ENCODE measurements around the gene STARD10.
A peak's percentile ranks its signal among the peaks of the same experiment; 100 is the strongest.

STARD10 gene, protein sequence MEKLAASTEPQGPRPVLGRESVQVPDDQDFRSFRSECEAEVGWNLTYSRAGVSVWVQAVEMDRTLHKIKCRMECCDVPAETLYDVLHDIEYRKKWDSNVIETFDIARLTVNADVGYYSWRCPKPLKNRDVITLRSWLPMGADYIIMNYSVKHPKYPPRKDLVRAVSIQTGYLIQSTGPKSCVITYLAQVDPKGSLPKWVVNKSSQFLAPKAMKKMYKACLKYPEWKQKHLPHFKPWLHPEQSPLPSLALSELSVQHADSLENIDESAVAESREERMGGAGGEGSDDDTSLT

DNA sequence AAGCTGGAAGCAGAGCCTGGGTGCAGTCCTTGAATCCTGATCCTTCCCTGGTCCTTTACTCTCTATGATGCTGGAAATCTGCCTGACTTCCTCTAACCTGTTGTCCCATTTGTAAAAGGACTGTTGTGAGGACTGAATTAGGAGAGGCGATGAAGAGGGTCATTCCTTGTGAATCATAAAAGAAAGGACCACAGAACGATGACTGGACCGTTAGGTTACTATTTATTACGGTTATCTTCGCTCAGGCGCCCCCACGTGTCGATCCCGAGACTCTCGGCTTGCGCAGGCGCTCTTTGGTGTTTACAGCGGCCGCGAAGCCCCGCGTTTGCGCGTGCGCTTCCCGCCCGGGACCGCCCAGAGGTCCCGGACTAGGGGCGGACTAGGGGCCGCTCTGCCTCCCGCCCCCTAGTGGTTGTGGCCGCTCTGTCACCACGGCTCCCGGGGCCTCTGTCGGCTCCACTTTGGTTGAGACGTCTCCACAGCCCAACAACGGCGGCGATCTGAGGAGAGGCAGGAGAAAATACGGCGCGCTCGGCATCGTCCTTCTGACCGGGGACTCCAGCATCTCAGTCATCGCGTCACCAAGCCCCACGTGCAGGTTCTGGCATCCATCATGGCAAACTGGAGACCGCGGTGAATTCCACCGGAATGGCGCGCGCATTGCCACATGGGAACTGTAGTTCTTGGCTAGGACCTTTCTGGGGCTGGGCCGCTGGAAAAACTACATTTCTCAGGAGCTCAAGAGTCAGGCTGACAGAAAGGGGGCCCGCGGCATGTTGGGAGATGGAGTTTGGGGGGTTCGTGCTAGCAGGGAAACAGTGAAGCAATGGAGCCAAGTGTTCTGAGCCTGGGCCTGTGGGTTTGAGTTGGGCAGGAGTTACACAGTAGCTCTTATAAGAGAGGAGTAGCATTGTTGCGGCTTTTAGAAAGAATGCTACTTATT lies at the start of gene STARD10:
TSS of gene STARD10 (minus strand) at position 623 of the 943 bp plus-strand sequence. CDS start 12,866 bp downstream, outside the sequence.
- H3K27me3 ChIP-seq (ENCODE audit: control insufficient read depth in 1 of 2, insufficient read depth in 2 of 2, low read length in 2 of 2), result no peaks in the 10 kb centered on the region
- no peaks in the 10 kb centered on the region for H3K9me3 ChIP-seq (ENCODE audit: low read length)
- no peaks in the 10 kb centered on the region for H3K36me3 ChIP-seq (ENCODE audit: insufficient read depth, low read length)
- peaks cover 12% of the 10 kb centered on the region for H3K4me1 ChIP-seq (ENCODE audit: insufficient read depth, low read length)
- H3K4me3 ChIP-seq (ENCODE audit: low read depth in 1 of 2, low read length in 2 of 2), result peak within 1 kb of the TSS; percentile 2 to 79
- H3K9ac ChIP-seq (ENCODE audit: low read length), result peak within 1 kb of the TSS; percentile 4
- H3K27ac ChIP-seq (ENCODE audit: low read depth, low read length), result peak within 1 kb of the TSS; percentile 48

- Histone ChIP-seq H3K4me3 (ENCODE audit: low read depth in 1 of 2, low read length in 2 of 2) (no peak overlapping the region), H3K9ac (ENCODE audit: low read length) (no peak overlapping the region), H3K27ac (ENCODE audit: low read depth, low read length) (no peak overlapping the region), H3K9me3 (ENCODE audit: low read length) (no peaks in the 10 kb centered on the region), H3K36me3 (ENCODE audit: insufficient read depth, low read length) (peaks cover 46% of the 10 kb centered on the region), H3K27me3 (ENCODE audit: control insufficient read depth in 1 of 2, insufficient read depth in 2 of 2, low read length in 2 of 2) (no peaks in the 10 kb centered on the region), H3K4me1 (ENCODE audit: insufficient read depth, low read length) (no peaks in the 10 kb centered on the region)
Measured at GRCh38 chr11:72842653-72843330, 48.9 kb upstream of the STARD10 start.

DNA sequence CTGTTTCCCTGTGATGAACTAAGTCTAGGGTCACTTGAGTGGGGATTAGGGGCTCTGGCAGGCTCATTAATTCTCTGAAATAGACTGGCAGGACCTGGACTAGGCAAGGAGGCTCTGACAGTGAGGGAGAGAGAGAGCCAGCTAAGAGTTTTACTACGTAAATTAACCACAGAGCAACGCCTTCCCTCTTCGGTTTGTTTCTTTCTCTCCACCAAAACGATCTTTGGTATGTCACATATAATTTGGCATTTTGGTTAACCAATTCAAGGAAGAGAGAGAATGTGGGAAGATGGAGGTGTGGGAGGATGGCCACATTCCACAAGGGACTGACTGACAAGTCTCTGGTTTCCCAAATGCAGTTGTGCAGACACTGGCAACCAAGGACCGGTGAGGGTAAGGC lies 48.3 kb upstream of the STARD10 start:
- Histone ChIP-seq H3K9me3 (ENCODE audit: low read length) (no peaks in the 10 kb centered on the region), H3K4me1 (ENCODE audit: insufficient read depth, low read length) (no peaks in the 10 kb centered on the region), H3K9ac (ENCODE audit: low read length) (no peak overlapping the region), H3K27ac (ENCODE audit: low read depth, low read length) (peak overlapping the region; percentile 37), H3K36me3 (ENCODE audit: insufficient read depth, low read length) (peaks cover 51% of the 10 kb centered on the region), H3K27me3 (ENCODE audit: control insufficient read depth in 1 of 2, insufficient read depth in 2 of 2, low read length in 2 of 2) (no peaks in the 10 kb centered on the region), H3K4me3 (ENCODE audit: low read depth in 1 of 2, low read length in 2 of 2) (no peak overlapping the region)

- Histone ChIP-seq H3K27ac (ENCODE audit: low read depth, low read length) (no peak overlapping the region), H3K36me3 (ENCODE audit: insufficient read depth, low read length) (peaks cover 51% of the 10 kb centered on the region), H3K9ac (ENCODE audit: low read length) (no peak overlapping the region), H3K9me3 (ENCODE audit: low read length) (no peaks in the 10 kb centered on the region), H3K4me1 (ENCODE audit: insufficient read depth, low read length) (no peaks in the 10 kb centered on the region), H3K4me3 (ENCODE audit: low read depth in 1 of 2, low read length in 2 of 2) (no peak overlapping the region), H3K27me3 (ENCODE audit: control insufficient read depth in 1 of 2, insufficient read depth in 2 of 2, low read length in 2 of 2) (no peaks in the 10 kb centered on the region)
Measured at GRCh38 chr11:72841397-72841796, 47.5 kb upstream of the STARD10 start.

GRCh38 chr11:72840780-72841179 lies 46.9 kb upstream of the STARD10 start:
- H3K36me3 ChIP-seq (ENCODE audit: insufficient read depth, low read length), result peaks cover 51% of the 10 kb centered on the region
- no peaks in the 10 kb centered on the region for H3K4me1 ChIP-seq (ENCODE audit: insufficient read depth, low read length)
- no peak overlapping the region for H3K4me3 ChIP-seq (ENCODE audit: low read depth in 1 of 2, low read length in 2 of 2)
- H3K9me3 ChIP-seq (ENCODE audit: low read length), result no peaks in the 10 kb centered on the region
- H3K9ac ChIP-seq (ENCODE audit: low read length), result no peak overlapping the region
- H3K27me3 ChIP-seq (ENCODE audit: control insufficient read depth in 1 of 2, insufficient read depth in 2 of 2, low read length in 2 of 2), result no peaks in the 10 kb centered on the region
- no peak overlapping the region for H3K27ac ChIP-seq (ENCODE audit: low read depth, low read length)

DNA sequence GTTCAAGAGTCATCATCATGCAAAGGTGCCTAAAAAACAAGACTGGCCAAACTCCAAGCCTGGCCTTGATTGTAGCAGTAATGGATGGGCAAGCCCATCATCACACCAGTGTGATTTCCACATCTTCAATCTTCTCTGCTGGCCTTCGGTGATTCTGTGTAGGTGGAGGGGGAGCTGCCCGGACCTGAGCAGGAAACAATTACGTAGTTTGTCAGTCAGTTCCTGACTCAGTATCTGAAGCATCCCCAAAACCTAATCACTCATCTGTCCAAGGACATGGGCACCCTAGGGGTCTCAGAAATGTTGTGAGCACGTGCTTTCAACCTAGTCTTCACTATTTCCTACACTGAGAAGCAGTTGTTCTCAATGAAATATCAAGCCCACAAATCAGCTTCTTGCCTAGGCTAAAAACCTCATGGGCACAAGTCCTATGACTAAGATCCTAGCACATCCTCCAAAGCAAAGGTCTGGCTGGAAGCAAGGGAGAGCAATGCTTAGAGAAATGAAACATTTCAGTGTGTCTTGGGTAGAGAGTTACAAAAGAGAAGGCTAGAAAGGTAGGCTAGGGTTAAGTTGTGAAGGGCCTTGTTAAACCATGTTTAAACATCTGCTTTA lies 45.0 kb upstream of the STARD10 start:
- Histone ChIP-seq H3K36me3 (ENCODE audit: insufficient read depth, low read length) (peaks cover 51% of the 10 kb centered on the region), H3K27me3 (ENCODE audit: control insufficient read depth in 1 of 2, insufficient read depth in 2 of 2, low read length in 2 of 2) (no peaks in the 10 kb centered on the region), H3K4me3 (ENCODE audit: low read depth in 1 of 2, low read length in 2 of 2) (no peak overlapping the region), H3K4me1 (ENCODE audit: insufficient read depth, low read length) (no peaks in the 10 kb centered on the region), H3K9me3 (ENCODE audit: low read length) (no peaks in the 10 kb centered on the region), H3K9ac (ENCODE audit: low read length) (no peak overlapping the region), H3K27ac (ENCODE audit: low read depth, low read length) (no peak overlapping the region)

GRCh38 chr11:72836111-72836510 lies 42.3 kb upstream of the STARD10 start:
- H3K4me3 ChIP-seq (ENCODE audit: low read depth in 1 of 2, low read length in 2 of 2), result no peak overlapping the region
- no peak overlapping the region for H3K27ac ChIP-seq (ENCODE audit: low read depth, low read length)
- H3K36me3 ChIP-seq (ENCODE audit: insufficient read depth, low read length), result peaks cover 35% of the 10 kb centered on the region
- H3K9ac ChIP-seq (ENCODE audit: low read length), result no peak overlapping the region
- H3K9me3 ChIP-seq (ENCODE audit: low read length), result no peaks in the 10 kb centered on the region
- H3K4me1 ChIP-seq (ENCODE audit: insufficient read depth, low read length), result peaks cover 11% of the 10 kb centered on the region
- no peaks in the 10 kb centered on the region for H3K27me3 ChIP-seq (ENCODE audit: control insufficient read depth in 1 of 2, insufficient read depth in 2 of 2, low read length in 2 of 2)

DNA sequence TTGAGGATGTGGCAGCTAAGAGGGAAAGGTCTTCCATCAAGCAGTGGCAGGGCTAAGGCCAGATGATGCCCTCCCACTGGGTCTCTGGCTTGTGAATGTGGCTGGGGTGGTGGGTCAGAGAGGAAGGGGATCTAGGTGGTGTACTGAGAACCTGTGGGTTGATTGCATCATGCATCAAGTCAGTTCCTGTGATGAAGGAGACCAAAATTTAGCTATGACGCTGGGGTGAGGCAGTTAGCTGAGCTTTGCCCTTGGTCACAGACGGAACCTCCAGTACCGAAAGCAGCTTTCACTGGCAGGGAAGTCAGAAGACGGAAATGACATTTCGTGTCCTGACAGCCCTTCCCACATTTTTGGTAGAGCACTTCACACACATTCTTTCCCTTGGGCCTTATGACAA lies 41.1 kb upstream of the STARD10 start:
- Histone ChIP-seq H3K4me3 (ENCODE audit: low read depth in 1 of 2, low read length in 2 of 2) (no peak overlapping the region), H3K4me1 (ENCODE audit: insufficient read depth, low read length) (peaks cover 11% of the 10 kb centered on the region), H3K27ac (ENCODE audit: low read depth, low read length) (no peak overlapping the region), H3K27me3 (ENCODE audit: control insufficient read depth in 1 of 2, insufficient read depth in 2 of 2, low read length in 2 of 2) (no peaks in the 10 kb centered on the region), H3K9me3 (ENCODE audit: low read length) (no peaks in the 10 kb centered on the region), H3K36me3 (ENCODE audit: insufficient read depth, low read length) (peaks cover 24% of the 10 kb centered on the region), H3K9ac (ENCODE audit: low read length) (no peak overlapping the region)

DNA sequence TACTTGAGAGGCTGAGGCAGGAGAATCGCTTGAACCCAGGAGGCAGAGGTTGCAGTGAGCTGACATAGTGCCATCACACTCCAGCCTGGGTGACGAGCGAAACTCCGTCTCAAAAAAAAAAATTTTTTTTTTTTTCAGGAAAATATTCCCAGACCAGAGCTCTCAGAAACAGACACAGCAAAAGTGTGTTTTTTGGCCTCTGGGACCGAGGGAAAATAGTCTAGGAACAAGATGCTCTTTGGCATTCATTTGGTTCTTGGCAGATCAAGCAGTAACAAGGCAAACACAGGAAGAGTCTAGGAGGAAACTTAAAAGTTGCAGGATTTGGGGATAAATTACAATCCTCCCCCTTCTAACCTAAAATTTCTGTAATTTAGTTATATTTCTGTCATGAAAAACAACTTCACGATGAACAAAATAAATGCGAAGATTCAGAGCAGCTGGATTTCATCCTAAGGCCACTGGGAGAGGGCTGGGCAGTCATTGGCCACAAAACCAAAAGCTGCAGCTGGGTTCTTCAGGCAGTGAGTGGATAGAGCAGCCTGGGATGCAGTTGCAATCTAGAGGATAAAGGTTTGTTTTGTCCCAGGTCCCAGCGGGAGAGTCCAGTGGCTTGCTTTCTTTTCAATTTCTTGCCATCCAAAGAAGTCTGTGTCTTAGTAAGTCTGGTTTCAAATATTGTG lies 40.1 kb upstream of the STARD10 start:
- peaks cover 11% of the 10 kb centered on the region for H3K4me1 ChIP-seq (ENCODE audit: insufficient read depth, low read length)

DNA sequence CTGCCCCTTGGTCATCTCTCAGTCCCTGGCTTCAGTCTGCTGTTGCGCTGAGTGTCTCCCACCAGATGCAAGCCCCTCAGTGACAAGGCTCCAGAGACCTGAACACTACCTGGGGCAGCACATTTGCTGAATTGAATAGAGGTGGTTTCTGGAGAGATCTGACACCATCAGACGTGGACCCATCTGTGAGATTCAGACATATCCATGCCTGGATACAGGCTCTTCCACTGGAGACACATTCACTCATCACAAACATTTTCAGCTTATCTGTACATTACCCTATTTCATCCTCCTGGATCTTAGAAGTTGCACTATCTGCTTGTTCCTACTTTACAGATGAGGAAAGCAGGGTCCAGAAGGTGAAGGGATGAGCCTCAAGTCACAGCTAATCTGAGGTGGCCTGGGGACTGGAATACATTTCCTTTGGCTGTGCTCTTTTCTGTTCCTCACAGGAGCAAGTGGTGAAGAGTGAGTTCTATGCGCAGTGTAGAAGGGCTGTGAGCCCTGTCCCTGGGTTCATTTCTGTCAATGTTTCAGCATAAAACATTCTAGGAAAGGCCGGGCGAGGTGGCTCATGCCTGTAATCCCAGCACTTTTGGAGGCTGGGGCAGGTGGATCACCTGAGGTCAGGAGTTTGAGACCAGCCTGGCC lies 39.4 kb upstream of the STARD10 start:
- Histone ChIP-seq H3K27ac (ENCODE audit: low read depth, low read length) (no peak overlapping the region), H3K36me3 (ENCODE audit: insufficient read depth, low read length) (peaks cover 10% of the 10 kb centered on the region), H3K4me1 (ENCODE audit: insufficient read depth, low read length) (peaks cover 11% of the 10 kb centered on the region)

More for the DNA sequence above, 40.1 kb upstream of the STARD10 start:
- no peak overlapping the region for H3K9ac ChIP-seq (ENCODE audit: low read length)
- H3K36me3 ChIP-seq (ENCODE audit: insufficient read depth, low read length), result peaks cover 16% of the 10 kb centered on the region
- H3K9me3 ChIP-seq (ENCODE audit: low read length), result no peaks in the 10 kb centered on the region
- no peaks in the 10 kb centered on the region for H3K27me3 ChIP-seq (ENCODE audit: control insufficient read depth in 1 of 2, insufficient read depth in 2 of 2, low read length in 2 of 2)
- H3K27ac ChIP-seq (ENCODE audit: low read depth, low read length), result peak overlapping the region; percentile 20
- no peak overlapping the region for H3K4me3 ChIP-seq (ENCODE audit: low read depth in 1 of 2, low read length in 2 of 2)

More for the DNA sequence above, 39.4 kb upstream of the STARD10 start:
- Histone ChIP-seq H3K4me3 (ENCODE audit: low read depth in 1 of 2, low read length in 2 of 2) (no peak overlapping the region), H3K9ac (ENCODE audit: low read length) (no peak overlapping the region), H3K9me3 (ENCODE audit: low read length) (no peaks in the 10 kb centered on the region), H3K27me3 (ENCODE audit: control insufficient read depth in 1 of 2, insufficient read depth in 2 of 2, low read length in 2 of 2) (no peaks in the 10 kb centered on the region)
